ENCODE data around the gene EVX2. TPM values are rescaled to one million over a fixed set of nuclear protein-coding genes. Genes with fewer than 3 reads are reported as not detected.

The EVX2 gene
- total and polyA plus RNA-seq, 2 of the 13 experiments (the other 11 are each of a cell fraction or from before 2014, with no cell fraction given): not detected

GRCh38 chr2:176092270-176093144 lies 8.7 kb upstream of the EVX2 start, which contains the start of gene HOXD13:
HOXD13 (plus strand) TSS chr2:176092721; CDS start chr2:176092891, 170 bp downstream.
- FAIRE-seq: no peak
- ATAC-seq: no peak
- Histone ChIP-seq H3K27me3 (ENCODE audit: control insufficient read depth in 1 of 2, insufficient read depth in 2 of 2, low read length in 2 of 2) (peaks cover 22 to 93% of the 10 kb centered on the region in 2 experiments), H3K4me1 (ENCODE audit: insufficient read depth, low read length) (peaks cover 23% of the 10 kb centered on the region), H3K4me3 (replicated peaks in 1 of 3; ENCODE audit: insufficient read depth in 1 of 3, low read depth in 2 of 3, low read length in 3 of 3) (peak within 1 kb of the TSS in 1 of 3 experiments; percentile 34; a peak in 1 of 6 replicates), H3K4me2 (ENCODE audit: low read depth, low read length) (no peak within 1 kb of the TSS; the same call in 1 of the 2 replicates), H3K27ac (ENCODE audit: extremely low read length, insufficient read depth, low read length) (no peak within 1 kb of the TSS), H3K36me3 (replicated peaks in 1 of 2; ENCODE audit: control insufficient read depth in 1 of 2, insufficient read depth in 2 of 2, low read length in 2 of 2) (no peaks in the 10 kb centered on the region), H3K79me2 (ENCODE audit: insufficient read depth, low read length) (no peaks in the 10 kb centered on the region), H2AFZ (ENCODE audit: low read length) (no peak within 1 kb of the TSS), H4K20me1 (ENCODE audit: insufficient read depth, low read length) (no peaks in the 10 kb centered on the region), H3K9me3 (ENCODE audit: low read length) (no peaks in the 10 kb centered on the region), H3K9ac (ENCODE audit: insufficient read depth, low read depth, low read length) (no peak within 1 kb of the TSS)
- 57% methylated on average over 79 of the region's 95 CpGs for WGBS (ENCODE audit: low lambda C conversion rate)
- intact Hi-C loops (cut with micrococcal nuclease; ENCODE audit: unreplicated experiment) (no loop called here), in situ Hi-C loops (cut with HindIII; ENCODE audit: extremely low pct_ligation_motif_present, low pct_unique_long_range_greater_than_20kb) (no loop called here)
- ChIA-PET CTCF (ENCODE audit: low intra/inter-chr PET ratio, low total read pairs) (no interaction called here), POLR2A (no interaction called here)
- DNase-seq (ENCODE audit: low spot score): no peak
- TF ChIP-seq ZNF777 (CRISPR knock-in tag; IDR thresholded peaks at IDR 0.05) (0 out of 2 replicates have a peak, but pooled peaks have one; percentile 25), ZNF800 (CRISPR knock-in tag; IDR thresholded peaks at IDR 0.05) (0 out of 2 replicates have a peak, but pooled peaks have one; percentile 5), THAP11 (CRISPR knock-in tag; IDR thresholded peaks at IDR 0.05) (no peak), TEAD3 (CRISPR knock-in tag; optimal IDR thresholded peaks at IDR 0.05; ENCODE audit: borderline replicate concordance) (no peak)
- no TSS peak for BruUV-seq (replicated peaks)

Data from HepG2 (cell line).